ENCODE results near the gene NOP56. TPM values are rescaled to one million over a fixed set of nuclear protein-coding genes. Genes with fewer than 3 reads are reported as not detected.

NOP56 gene, protein sequence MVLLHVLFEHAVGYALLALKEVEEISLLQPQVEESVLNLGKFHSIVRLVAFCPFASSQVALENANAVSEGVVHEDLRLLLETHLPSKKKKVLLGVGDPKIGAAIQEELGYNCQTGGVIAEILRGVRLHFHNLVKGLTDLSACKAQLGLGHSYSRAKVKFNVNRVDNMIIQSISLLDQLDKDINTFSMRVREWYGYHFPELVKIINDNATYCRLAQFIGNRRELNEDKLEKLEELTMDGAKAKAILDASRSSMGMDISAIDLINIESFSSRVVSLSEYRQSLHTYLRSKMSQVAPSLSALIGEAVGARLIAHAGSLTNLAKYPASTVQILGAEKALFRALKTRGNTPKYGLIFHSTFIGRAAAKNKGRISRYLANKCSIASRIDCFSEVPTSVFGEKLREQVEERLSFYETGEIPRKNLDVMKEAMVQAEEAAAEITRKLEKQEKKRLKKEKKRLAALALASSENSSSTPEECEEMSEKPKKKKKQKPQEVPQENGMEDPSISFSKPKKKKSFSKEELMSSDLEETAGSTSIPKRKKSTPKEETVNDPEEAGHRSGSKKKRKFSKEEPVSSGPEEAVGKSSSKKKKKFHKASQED
- 100 to 1,000 TPM in 2 of 4 donors, 10 to 100 TPM in 2; 47.2 to 162 (median 98.7) TPM for polyA plus RNA-seq
- long read RNA-seq, donor 1, transcript NOP56-201 (12 exons, 2,400 nt): minor isoform, 16 of 417 reads
- long read RNA-seq, donor 1, transcript NOP56-219 (1 exons, 2,980 nt): minor isoform, 82 of 417 reads
- long read RNA-seq, donor 1, transcript NOP56-208 (2 exons, 735 nt): major isoform, 111 of 417 reads
- long read RNA-seq, donor 1, transcript NOP56-220 (2 exons, 2,662 nt): minor isoform, 14 of 417 reads
- long read RNA-seq, donor 1, partial matches to known transcripts: 120 of 417 reads
- long read RNA-seq, donor 1, other reads (novel, unspliced or antisense): 50 of 417 reads
- long read RNA-seq, donor 2, transcript NOP56-208 (2 exons, 735 nt): major isoform, 29 of 60 reads
- long read RNA-seq, donor 2, transcript NOP56-219 (1 exons, 2,980 nt): minor isoform, 16 of 60 reads
- long read RNA-seq, donor 2, transcript NOP56-205 (3 exons, 859 nt): minor isoform, 8 of 60 reads
- long read RNA-seq, donor 2, partial matches to known transcripts: 0 of 60 reads
- long read RNA-seq, donor 2, other reads (novel, unspliced or antisense): 0 of 60 reads
- long read RNA-seq, donor 3, transcript NOP56-205 (3 exons, 859 nt): minor isoform, 8 of 135 reads
- long read RNA-seq, donor 3, transcript NOP56-219 (1 exons, 2,980 nt): minor isoform, 50 of 135 reads
- long read RNA-seq, donor 3, transcript NOP56-208 (2 exons, 735 nt): major isoform, 52 of 135 reads
- long read RNA-seq, donor 3, transcript NOP56-201 (12 exons, 2,400 nt): minor isoform, 5 of 135 reads
- long read RNA-seq, donor 3, partial matches to known transcripts: 5 of 135 reads
- long read RNA-seq, donor 3, other reads (novel, unspliced or antisense): 6 of 135 reads
- long read RNA-seq, donor 4, partial matches to known transcripts: 0 of 8 reads
- long read RNA-seq, donor 4, other reads (novel, unspliced or antisense): 0 of 8 reads
- long read RNA-seq, donor 5, transcript NOP56-219 (1 exons, 2,980 nt): minor isoform, 16 of 58 reads
- long read RNA-seq, donor 5, transcript NOP56-208 (2 exons, 735 nt): major isoform, 37 of 58 reads
- long read RNA-seq, donor 5, partial matches to known transcripts: 0 of 58 reads
- long read RNA-seq, donor 5, other reads (novel, unspliced or antisense): 0 of 58 reads
- long read RNA-seq, donor 6, transcript NOP56-201 (12 exons, 2,400 nt): minor isoform, 5 of 63 reads
- long read RNA-seq, donor 6, transcript NOP56-219 (1 exons, 2,980 nt): minor isoform, 13 of 63 reads
- long read RNA-seq, donor 6, transcript NOP56-208 (2 exons, 735 nt): major isoform, 40 of 63 reads
- long read RNA-seq, donor 6, partial matches to known transcripts: 0 of 63 reads
- long read RNA-seq, donor 6, other reads (novel, unspliced or antisense): 0 of 63 reads
- long read RNA-seq, donor 7, transcript NOP56-208 (2 exons, 735 nt): major isoform, 68 of 122 reads
- long read RNA-seq, donor 7, transcript NOP56-201 (12 exons, 2,400 nt): minor isoform, 9 of 122 reads
- long read RNA-seq, donor 7, transcript NOP56-205 (3 exons, 859 nt): minor isoform, 7 of 122 reads
- long read RNA-seq, donor 7, transcript NOP56-219 (1 exons, 2,980 nt): minor isoform, 23 of 122 reads
- long read RNA-seq, donor 7, partial matches to known transcripts: 8 of 122 reads
- long read RNA-seq, donor 7, other reads (novel, unspliced or antisense): 0 of 122 reads
- long read RNA-seq, donor 8, transcript NOP56-219 (1 exons, 2,980 nt): minor isoform, 5 of 13 reads
- long read RNA-seq, donor 8, transcript NOP56-208 (2 exons, 735 nt): major isoform, 6 of 13 reads
- long read RNA-seq, donor 8, partial matches to known transcripts: 0 of 13 reads
- long read RNA-seq, donor 8, other reads (novel, unspliced or antisense): 0 of 13 reads
- long read RNA-seq, donor 9, transcript NOP56-219 (1 exons, 2,980 nt): minor isoform, 10 of 29 reads
- long read RNA-seq, donor 9, transcript NOP56-208 (2 exons, 735 nt): major isoform, 15 of 29 reads
- long read RNA-seq, donor 9, partial matches to known transcripts: 0 of 29 reads
- long read RNA-seq, donor 9, other reads (novel, unspliced or antisense): 0 of 29 reads
- long read RNA-seq, donor 10, transcript NOP56-220 (2 exons, 2,662 nt): minor isoform, 10 of 205 reads
- long read RNA-seq, donor 10, transcript NOP56-205 (3 exons, 859 nt): minor isoform, 10 of 205 reads
- long read RNA-seq, donor 10, transcript NOP56-219 (1 exons, 2,980 nt): minor isoform, 63 of 205 reads
- long read RNA-seq, donor 10, transcript NOP56-208 (2 exons, 735 nt): major isoform, 82 of 205 reads
- long read RNA-seq, donor 10, partial matches to known transcripts: 28 of 205 reads
- long read RNA-seq, donor 10, other reads (novel, unspliced or antisense): 0 of 205 reads

- Histone ChIP-seq H3K4me3 (ENCODE audit: low read depth in 1 of 3, low read length in 3 of 3) (peak within 1 kb of the TSS; percentile 69 to 95 (median 72)), H3K9me3 (ENCODE audit: control insufficient read depth in 2 of 2, insufficient read depth in 1 of 2, low read depth in 1 of 2, low read length in 1 of 2) (no peaks in the 10 kb centered on the region), H3K27ac (ENCODE audit: low read depth in 1 of 3, low read length in 2 of 3) (peak within 1 kb of the TSS; percentile 75 to 97 (median 87)), H3K36me3 (ENCODE audit: control insufficient read depth in 3 of 3, insufficient read depth in 2 of 3, low read depth in 1 of 3, low read length in 3 of 3) (peaks cover 3 to 39% (median 13%) of the 10 kb centered on the region in 3 donors), H3K27me3 (ENCODE audit: control insufficient read depth in 3 of 3, insufficient read depth in 3 of 3, low read length in 3 of 3) (no peaks in the 10 kb centered on the region), H3K4me1 (ENCODE audit: control insufficient read depth in 3 of 3, insufficient read depth in 2 of 3, low read depth in 1 of 3, low read length in 2 of 3) (peaks cover 0 to 10% (median 0%) of the 10 kb centered on the region in 3 donors)
- peak; percentile 93 to 98 for DNase-seq
- 0 to 1% (median 0%) methylated on average over 66 to 101 of the region's 101 CpGs for WGBS, 3 donors
- no peak for FAIRE-seq
Observed at GRCh38 chr20:2651772-2652723, at the start of gene NOP56. NOP56 (plus strand) TSS chr20:2652632; CDS start chr20:2652661, 29 bp downstream.

GRCh38 chr20:2602746-2603145 is 49.7 kb upstream of the NOP56 start:
- DNase-seq (peak in 1 of 2 donors; percentile 74), FAIRE-seq (no peak)
- no peak overlapping the region for H3K27ac ChIP-seq (ENCODE audit: low read depth in 1 of 3, low read length in 2 of 3)
- H3K27me3 ChIP-seq (ENCODE audit: control insufficient read depth in 3 of 3, insufficient read depth in 3 of 3, low read length in 3 of 3): no peaks in the 10 kb centered on the region
- peaks cover 0 to 9% (median 3%) of the 10 kb centered on the region in 3 donors for H3K4me1 ChIP-seq (ENCODE audit: control insufficient read depth in 3 of 3, insufficient read depth in 2 of 3, low read depth in 1 of 3, low read length in 2 of 3)
- H3K36me3 ChIP-seq (ENCODE audit: control insufficient read depth in 3 of 3, insufficient read depth in 2 of 3, low read depth in 1 of 3, low read length in 3 of 3): no peaks in the 10 kb centered on the region
- WGBS, 3 donors: 22 to 66% (median 39%) methylated on average over 4 of the region's 4 CpGs
- H3K4me3 ChIP-seq (ENCODE audit: low read depth in 1 of 3, low read length in 3 of 3): peak overlapping the region in 1 of 3 donors; percentile 13
- H3K9me3 ChIP-seq (ENCODE audit: control insufficient read depth in 2 of 2, insufficient read depth in 1 of 2, low read depth in 1 of 2, low read length in 1 of 2): peaks cover 0 to 7% of the 10 kb centered on the region in 2 donors

DNA sequence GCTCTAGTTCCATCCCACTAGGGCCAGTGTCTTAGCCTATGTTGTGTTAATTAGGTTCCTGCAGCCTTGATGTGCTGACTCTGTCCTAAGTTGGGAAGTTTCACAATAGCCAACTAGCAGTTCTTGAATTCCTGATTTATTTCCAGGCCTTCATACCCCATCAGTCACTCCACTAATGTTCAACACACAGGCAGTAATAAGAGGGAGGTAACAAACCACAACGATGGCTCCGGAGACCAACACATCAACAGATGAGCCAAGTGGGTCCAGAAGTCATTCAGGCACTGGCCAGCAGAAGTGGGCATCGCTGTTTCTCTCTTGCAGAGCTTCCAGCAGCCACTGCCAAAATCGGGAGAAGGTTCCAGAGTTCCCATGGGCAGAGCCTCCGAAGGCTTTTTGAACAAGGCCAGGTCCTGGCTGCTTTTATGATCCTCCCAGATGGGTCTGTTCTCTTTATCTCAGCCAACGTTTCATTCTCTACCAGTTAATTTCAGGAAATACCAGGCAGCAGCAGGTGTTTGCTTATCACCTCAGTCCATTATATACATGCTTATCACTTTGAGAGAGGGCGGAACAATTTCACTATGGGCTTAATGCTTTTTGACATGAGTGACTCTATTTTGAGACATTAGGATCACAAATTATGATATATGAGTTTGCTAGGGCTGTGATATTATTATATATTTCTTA is 48.5 kb upstream of the NOP56 start:
- DNase-seq (peak; percentile 45 to 65), FAIRE-seq (no peak)
- Histone ChIP-seq H3K4me1 (ENCODE audit: control insufficient read depth in 3 of 3, insufficient read depth in 2 of 3, low read depth in 1 of 3, low read length in 2 of 3) (peaks cover 0 to 7% (median 3%) of the 10 kb centered on the region in 3 donors), H3K36me3 (ENCODE audit: control insufficient read depth in 3 of 3, insufficient read depth in 2 of 3, low read depth in 1 of 3, low read length in 3 of 3) (no peaks in the 10 kb centered on the region), H3K9me3 (ENCODE audit: control insufficient read depth in 2 of 2, insufficient read depth in 1 of 2, low read depth in 1 of 2, low read length in 1 of 2) (peaks cover 0 to 7% of the 10 kb centered on the region in 2 donors), H3K27me3 (ENCODE audit: control insufficient read depth in 3 of 3, insufficient read depth in 3 of 3, low read length in 3 of 3) (no peaks in the 10 kb centered on the region), H3K4me3 (ENCODE audit: low read depth in 1 of 3, low read length in 3 of 3) (no peak overlapping the region), H3K27ac (ENCODE audit: low read depth in 1 of 3, low read length in 2 of 3) (peak overlapping the region in 1 of 3 donors; percentile 52)
- WGBS, 3 donors: 12 to 52% (median 33%) methylated on average over 7 of the region's 7 CpGs

- peak in 1 of 2 donors; percentile 10 for DNase-seq
- Histone ChIP-seq H3K4me3 (ENCODE audit: low read depth in 1 of 3, low read length in 3 of 3) (no peak overlapping the region), H3K27me3 (ENCODE audit: control insufficient read depth in 3 of 3, insufficient read depth in 3 of 3, low read length in 3 of 3) (no peaks in the 10 kb centered on the region), H3K9me3 (ENCODE audit: control insufficient read depth in 2 of 2, insufficient read depth in 1 of 2, low read depth in 1 of 2, low read length in 1 of 2) (peaks cover 0 to 7% of the 10 kb centered on the region in 2 donors), H3K36me3 (ENCODE audit: control insufficient read depth in 3 of 3, insufficient read depth in 2 of 3, low read depth in 1 of 3, low read length in 3 of 3) (no peaks in the 10 kb centered on the region), H3K27ac (ENCODE audit: low read depth in 1 of 3, low read length in 2 of 3) (no peak overlapping the region), H3K4me1 (ENCODE audit: control insufficient read depth in 3 of 3, insufficient read depth in 2 of 3, low read depth in 1 of 3, low read length in 2 of 3) (peaks cover 0 to 5% (median 3%) of the 10 kb centered on the region in 3 donors)
- FAIRE-seq: no peak
- 6 to 54% (median 34%) methylated on average over 3 of the region's 3 CpGs for WGBS, 3 donors
Observed at GRCh38 chr20:2604506-2604835, 48.0 kb upstream of the NOP56 start.

DNA sequence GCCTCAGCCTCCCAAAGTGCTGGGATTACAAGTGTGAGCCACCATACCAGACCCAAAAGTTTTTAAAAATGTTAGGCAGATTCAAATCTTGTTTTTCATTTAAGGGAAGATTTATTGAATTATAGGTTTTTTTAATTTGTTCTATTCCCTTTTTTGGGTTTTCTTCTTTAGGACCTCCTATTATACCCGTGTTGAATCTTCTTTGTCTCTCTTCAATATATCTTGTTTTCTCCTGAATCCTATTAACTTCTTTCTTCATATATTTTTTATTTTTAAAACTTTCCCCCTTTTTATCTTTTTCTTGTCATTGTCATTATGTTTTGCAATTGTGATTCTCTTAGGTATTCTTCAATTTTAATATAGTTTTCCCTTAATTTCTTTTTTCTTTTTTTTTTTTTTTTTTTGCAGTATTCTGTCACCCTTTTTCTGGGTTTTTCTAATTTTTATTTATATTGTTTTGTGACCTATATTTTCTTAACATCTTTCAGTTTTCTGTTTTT is 45.9 kb upstream of the NOP56 start:
- WGBS, 3 donors: 95 to 100% (median 95%) methylated on average over 1 of the region's 1 CpG
- H3K4me3 ChIP-seq (ENCODE audit: low read depth in 1 of 3, low read length in 3 of 3): no peak overlapping the region
- no peaks in the 10 kb centered on the region for H3K27me3 ChIP-seq (ENCODE audit: control insufficient read depth in 3 of 3, insufficient read depth in 3 of 3, low read length in 3 of 3)
- H3K9me3 ChIP-seq (ENCODE audit: control insufficient read depth in 2 of 2, insufficient read depth in 1 of 2, low read depth in 1 of 2, low read length in 1 of 2): peaks cover 0 to 7% of the 10 kb centered on the region in 2 donors
- H3K36me3 ChIP-seq (ENCODE audit: control insufficient read depth in 3 of 3, insufficient read depth in 2 of 3, low read depth in 1 of 3, low read length in 3 of 3): no peaks in the 10 kb centered on the region
- H3K27ac ChIP-seq (ENCODE audit: low read depth in 1 of 3, low read length in 2 of 3): no peak overlapping the region
- peak; percentile 93 for FAIRE-seq
- peaks cover 0 to 2% (median 0%) of the 10 kb centered on the region in 3 donors for H3K4me1 ChIP-seq (ENCODE audit: control insufficient read depth in 3 of 3, insufficient read depth in 2 of 3, low read depth in 1 of 3, low read length in 2 of 3)
- DNase-seq: no peak

All from small intestine (tissue), 16 donors.